ENCODE results near the gene LPCAT1.
"Not testable (repeated sequence)": the region's sequence is repeated elsewhere in the genome, so short reads cannot be mapped to it uniquely, and the experiment has no call there.

Gene LPCAT1

GRCh38 chr5:1544294-1544961, 20.7 kb upstream of the LPCAT1 start:
- no peak for DNase-seq (ENCODE audit: low read depth)
- TF ChIP-seq CTCF (IDR thresholded peaks at IDR 0.05; ENCODE audit: insufficient read depth, low read depth, low read length, missing control alignments), result no peak
- no peak overlapping the region for H3K4me3 ChIP-seq (ENCODE audit: low read depth, low read length)

- no peak for TF ChIP-seq CTCF (IDR thresholded peaks at IDR 0.05; ENCODE audit: insufficient read depth, low read depth, low read length, missing control alignments)
- DNase-seq (ENCODE audit: low read depth), result no peak
- no peak overlapping the region for H3K4me3 ChIP-seq (ENCODE audit: low read depth, low read length)
These were observed 19.9 kb upstream of the LPCAT1 start for GRCh38 chr5:1543398-1544293.

GRCh38 chr5:1542781-1543180, 19.0 kb upstream of the LPCAT1 start:
- DNase-seq (ENCODE audit: low read depth), result no peak
- H3K4me3 ChIP-seq (ENCODE audit: low read depth, low read length), result no peak overlapping the region
- TF ChIP-seq CTCF (IDR thresholded peaks at IDR 0.05; ENCODE audit: insufficient read depth, low read depth, low read length, missing control alignments), result no peak

GRCh38 chr5:1541702-1542400, 18.1 kb upstream of the LPCAT1 start:
- no peak for TF ChIP-seq CTCF (IDR thresholded peaks at IDR 0.05; ENCODE audit: insufficient read depth, low read depth, low read length, missing control alignments)
- H3K4me3 ChIP-seq (ENCODE audit: low read depth, low read length), result no peak overlapping the region
- no peak for DNase-seq (ENCODE audit: low read depth)

GRCh38 chr5:1540831-1541701, 17.3 kb upstream of the LPCAT1 start:
- DNase-seq (ENCODE audit: low read depth), result no peak
- no peak for TF ChIP-seq CTCF (IDR thresholded peaks at IDR 0.05; ENCODE audit: insufficient read depth, low read depth, low read length, missing control alignments)
- H3K4me3 ChIP-seq (ENCODE audit: low read depth, low read length), result no peak overlapping the region

GRCh38 chr5:1540166-1540565, 16.4 kb upstream of the LPCAT1 start:
- peak; percentile 19 for TF ChIP-seq CTCF (IDR thresholded peaks at IDR 0.05; ENCODE audit: insufficient read depth, low read depth, low read length, missing control alignments)
- no peak overlapping the region for H3K4me3 ChIP-seq (ENCODE audit: low read depth, low read length)
- peak; percentile 29 for DNase-seq (ENCODE audit: low read depth)

GRCh38 chr5:1539393-1540161, 15.8 kb upstream of the LPCAT1 start:
- not testable (repeated sequence) for H3K4me3 ChIP-seq (ENCODE audit: low read depth, low read length); DNase-seq (ENCODE audit: low read depth)

Data from GM12865 (cell line).